Measurements from ENCODE around the gene CBX5. TPM values are rescaled to one million over a fixed set of nuclear protein-coding genes. Genes with fewer than 3 reads are reported as not detected.
"Not testable (repeated sequence)": the region's sequence is repeated elsewhere in the genome, so short reads cannot be mapped to it uniquely, and the experiment has no call there.

CBX5 gene
- total RNA-seq, 4 donors from 2014 or later: 32.5 to 62.4 (median 49.3) TPM

DNA sequence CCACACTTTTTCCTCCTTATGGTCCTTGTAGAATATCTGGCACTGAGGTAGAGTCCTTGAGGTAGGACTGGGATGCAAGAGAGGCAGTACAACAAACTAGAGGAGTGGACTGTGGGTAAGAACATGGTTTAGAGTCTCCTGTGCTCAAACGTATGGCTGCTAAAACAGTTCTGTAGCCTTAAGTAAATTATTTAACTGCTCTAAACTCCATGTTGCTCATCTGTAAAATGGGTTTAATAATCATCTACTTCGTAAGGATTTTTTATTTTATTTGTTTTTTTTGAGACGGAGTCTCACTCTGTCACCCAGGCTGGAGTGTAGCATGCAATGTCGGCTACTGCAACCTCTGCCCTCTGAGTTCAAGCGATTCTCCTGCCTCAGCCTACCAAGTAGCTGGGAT, 41.4 kb upstream of the CBX5 start:
- Histone ChIP-seq H3K36me3 (no peaks in the 10 kb centered on the region), H3K9me3 (no peaks in the 10 kb centered on the region), H3K4me1 (peaks cover 0 to 17% (median 8%) of the 10 kb centered on the region in 3 donors), H3K27me3 (no peaks in the 10 kb centered on the region), H3K4me3 (no peak overlapping the region), H3K27ac (no peak overlapping the region)
- WGBS, 2 donors (ENCODE audit: low coverage in 1 of 2): 73 to 82% methylated on average over 4 to 5 of the region's 5 CpGs
- ATAC-seq: no peak
- TF ChIP-seq EP300 (IDR thresholded peaks at IDR 0.05) (no peak), POLR2AphosphoS5 (IDR thresholded peaks at IDR 0.05) (no peak), POLR2A (IDR thresholded peaks at IDR 0.05) (no peak)
- TF ChIP-seq, protein P1, sequence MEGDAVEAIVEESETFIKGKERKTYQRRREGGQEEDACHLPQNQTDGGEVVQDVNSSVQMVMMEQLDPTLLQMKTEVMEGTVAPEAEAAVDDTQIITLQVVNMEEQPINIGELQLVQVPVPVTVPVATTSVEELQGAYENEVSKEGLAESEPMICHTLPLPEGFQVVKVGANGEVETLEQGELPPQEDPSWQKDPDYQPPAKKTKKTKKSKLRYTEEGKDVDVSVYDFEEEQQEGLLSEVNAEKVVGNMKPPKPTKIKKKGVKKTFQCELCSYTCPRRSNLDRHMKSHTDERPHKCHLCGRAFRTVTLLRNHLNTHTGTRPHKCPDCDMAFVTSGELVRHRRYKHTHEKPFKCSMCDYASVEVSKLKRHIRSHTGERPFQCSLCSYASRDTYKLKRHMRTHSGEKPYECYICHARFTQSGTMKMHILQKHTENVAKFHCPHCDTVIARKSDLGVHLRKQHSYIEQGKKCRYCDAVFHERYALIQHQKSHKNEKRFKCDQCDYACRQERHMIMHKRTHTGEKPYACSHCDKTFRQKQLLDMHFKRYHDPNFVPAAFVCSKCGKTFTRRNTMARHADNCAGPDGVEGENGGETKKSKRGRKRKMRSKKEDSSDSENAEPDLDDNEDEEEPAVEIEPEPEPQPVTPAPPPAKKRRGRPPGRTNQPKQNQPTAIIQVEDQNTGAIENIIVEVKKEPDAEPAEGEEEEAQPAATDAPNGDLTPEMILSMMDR (IDR thresholded peaks at IDR 0.05): no peak

- 86 to 95% methylated on average over 3 to 7 of the region's 7 CpGs for WGBS, 2 donors (ENCODE audit: low coverage in 1 of 2)
- not testable (repeated sequence) for H3K36me3 ChIP-seq, H3K27ac ChIP-seq, ATAC-seq, H3K4me3 ChIP-seq, H3K9me3 ChIP-seq, H3K4me1 ChIP-seq
- peaks cover 13% of the 10 kb centered on the region for H3K27me3 ChIP-seq
Observed at GRCh38 chr12:54312309-54312708, 32.4 kb upstream of the CBX5 start.

- H3K4me3 ChIP-seq: no peak overlapping the region
- no peaks in the 10 kb centered on the region for H3K9me3 ChIP-seq
- no peak overlapping the region for H3K27ac ChIP-seq
- H3K4me1 ChIP-seq: peaks cover 0 to 6% (median 0%) of the 10 kb centered on the region in 3 donors
- ATAC-seq: no peak
- TF ChIP-seq POLR2AphosphoS5 (IDR thresholded peaks at IDR 0.05) (no peak), POLR2A (IDR thresholded peaks at IDR 0.05) (no peak), EP300 (IDR thresholded peaks at IDR 0.05) (no peak)
- TF ChIP-seq, protein P1 (IDR thresholded peaks at IDR 0.05): no peak
- 50% methylated on average over 2 of the region's 2 CpGs; no CpG with 5 or more reads in 1 of the 2 donors for WGBS, 2 donors (ENCODE audit: low coverage in 1 of 2)
- no peaks in the 10 kb centered on the region for H3K36me3 ChIP-seq
- H3K27me3 ChIP-seq: peaks cover 17% of the 10 kb centered on the region
Observed at GRCh38 chr12:54311051-54311450, 31.1 kb upstream of the CBX5 start.

- WGBS, 2 donors (ENCODE audit: low coverage in 1 of 2): 61 to 80% methylated on average over 1 to 7 of the region's 8 CpGs
- Histone ChIP-seq H3K36me3 (no peaks in the 10 kb centered on the region), H3K27me3 (peaks cover 37% of the 10 kb centered on the region), H3K27ac (no peak overlapping the region), H3K4me1 (peaks cover 0 to 6% (median 5%) of the 10 kb centered on the region in 3 donors), H3K4me3 (no peak overlapping the region), H3K9me3 (no peaks in the 10 kb centered on the region)
- TF ChIP-seq POLR2AphosphoS5 (IDR thresholded peaks at IDR 0.05): no peak
- no peak for TF ChIP-seq EP300 (IDR thresholded peaks at IDR 0.05)
- TF ChIP-seq, protein P1 (IDR thresholded peaks at IDR 0.05): no peak
- peak; percentile 74 for ATAC-seq
Observed at GRCh38 chr12:54306925-54307741, 27.2 kb upstream of the CBX5 start.

DNA sequence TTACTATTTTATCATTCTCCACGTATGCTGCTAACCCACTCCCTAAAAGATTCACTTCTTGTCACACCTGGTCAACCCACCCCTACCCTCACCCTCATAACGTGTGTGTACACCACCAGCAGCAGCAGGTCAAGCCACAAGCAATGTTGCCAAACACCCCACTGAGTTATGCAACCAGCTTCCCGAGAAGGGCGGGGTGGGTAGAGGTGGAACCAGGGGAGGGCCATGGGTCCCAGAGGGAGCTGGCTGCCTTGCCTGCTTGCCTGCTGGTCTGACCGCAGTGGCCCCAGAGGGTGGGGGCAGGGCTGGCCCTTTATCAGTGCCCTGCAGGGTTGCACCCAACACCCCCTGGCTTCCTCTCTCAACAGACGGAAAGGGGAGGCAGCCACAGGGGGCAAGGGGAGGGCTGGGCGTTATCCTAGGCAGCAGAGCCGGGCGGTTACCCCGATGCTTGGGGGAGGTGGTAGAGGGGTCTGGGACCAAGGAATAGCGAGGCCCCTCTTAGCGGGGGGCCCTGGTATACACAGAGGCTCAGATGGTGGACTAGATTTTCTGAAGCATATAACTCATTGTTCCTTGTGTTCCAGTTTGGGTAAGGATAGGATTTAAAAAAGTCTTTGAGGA, 24.4 kb upstream of the CBX5 start:
- ATAC-seq: peak; percentile 58
- WGBS, 2 donors (ENCODE audit: low coverage in 1 of 2): 0 to 36% methylated on average over 1 to 5 of the region's 12 CpGs
- H3K9me3 ChIP-seq: no peaks in the 10 kb centered on the region
- peaks cover 0 to 16% (median 8%) of the 10 kb centered on the region in 3 donors for H3K4me1 ChIP-seq
- H3K27me3 ChIP-seq: peaks cover 59% of the 10 kb centered on the region
- TF ChIP-seq POLR2A (IDR thresholded peaks at IDR 0.05) (no peak), EP300 (IDR thresholded peaks at IDR 0.05) (no peak), POLR2AphosphoS5 (IDR thresholded peaks at IDR 0.05) (no peak)
- TF ChIP-seq, protein P1 (IDR thresholded peaks at IDR 0.05): no peak
- no peak overlapping the region for H3K4me3 ChIP-seq
- H3K36me3 ChIP-seq: no peaks in the 10 kb centered on the region
- no peak overlapping the region for H3K27ac ChIP-seq

All from gastroesophageal sphincter (tissue), 4 donors.